GM21576 (cell line): ENCODE measurements around the gene GPR39.

ENCODE experiments used
- ATAC-seq: cut with Tn5 transposase; IDR thresholded peaks from one replicate; pipeline ENCODE4 v1.9.1; 2021; ENCODE audit warnings: mild to moderate bottlenecking, moderate library complexity; ENCODE audit not compliant: unreplicated experiment

The GPR39 gene

GRCh38 chr2:132441051-132441450, 24.4 kb downstream of the GPR39 start:
- ATAC-seq: no peak

- ATAC-seq: no peak
Observed at GRCh38 chr2:132442278-132442677, 25.7 kb downstream of the GPR39 start.

GRCh38 chr2:132443106-132443505, 26.5 kb downstream of the GPR39 start:
- no peak for ATAC-seq

- no peak for ATAC-seq
Observed at GRCh38 chr2:132446444-132446843, 29.8 kb downstream of the GPR39 start.

- no peak for ATAC-seq
Observed at GRCh38 chr2:132448331-132448730, 31.7 kb downstream of the GPR39 start.

- ATAC-seq: no peak
Observed at GRCh38 chr2:132448771-132449170, 32.2 kb downstream of the GPR39 start.

- ATAC-seq: no peak
Observed at GRCh38 chr2:132449868-132450267, 33.3 kb downstream of the GPR39 start.

- ATAC-seq: no peak
Observed at GRCh38 chr2:132460781-132461180, 44.2 kb downstream of the GPR39 start.

GRCh38 chr2:132462236-132462635, 45.6 kb downstream of the GPR39 start:
- ATAC-seq: no peak

- no peak for ATAC-seq
Observed at GRCh38 chr2:132463719-132464118, 47.1 kb downstream of the GPR39 start.

- ATAC-seq: no peak
Observed at GRCh38 chr2:132465917-132466316, 49.3 kb downstream of the GPR39 start.

- no peak for ATAC-seq
Observed at GRCh38 chr2:132466428-132467028, 49.9 kb downstream of the GPR39 start.

- ATAC-seq: no peak
Observed at GRCh38 chr2:132468821-132469675, 52.4 kb downstream of the GPR39 start.

GRCh38 chr2:132470746-132471145, 54.1 kb downstream of the GPR39 start:
- no peak for ATAC-seq

- no peak for ATAC-seq
Observed at GRCh38 chr2:132473174-132473883, 56.7 kb downstream of the GPR39 start.

- ATAC-seq: no peak
Observed at GRCh38 chr2:132475615-132476014, 59.0 kb downstream of the GPR39 start.

GRCh38 chr2:132477436-132477835, 60.8 kb downstream of the GPR39 start:
- no peak for ATAC-seq

- no peak for ATAC-seq
Observed at GRCh38 chr2:132477962-132478361, 61.4 kb downstream of the GPR39 start.

GRCh38 chr2:132478461-132479105, 62.0 kb downstream of the GPR39 start:
- no peak for ATAC-seq

- no peak for ATAC-seq
Observed at GRCh38 chr2:132479155-132479554, 62.5 kb downstream of the GPR39 start.

- ATAC-seq: no peak
Observed at GRCh38 chr2:132482821-132483220, 66.2 kb downstream of the GPR39 start.
